ENCODE data around the gene FCER2. TPM values are rescaled to one million over a fixed set of nuclear protein-coding genes. Genes with fewer than 3 reads are reported as not detected.

The FCER2 gene
- total and polyA plus RNA-seq, 8 donors, result 0.48 to 1.5 TPM; not detected in 6

DNA sequence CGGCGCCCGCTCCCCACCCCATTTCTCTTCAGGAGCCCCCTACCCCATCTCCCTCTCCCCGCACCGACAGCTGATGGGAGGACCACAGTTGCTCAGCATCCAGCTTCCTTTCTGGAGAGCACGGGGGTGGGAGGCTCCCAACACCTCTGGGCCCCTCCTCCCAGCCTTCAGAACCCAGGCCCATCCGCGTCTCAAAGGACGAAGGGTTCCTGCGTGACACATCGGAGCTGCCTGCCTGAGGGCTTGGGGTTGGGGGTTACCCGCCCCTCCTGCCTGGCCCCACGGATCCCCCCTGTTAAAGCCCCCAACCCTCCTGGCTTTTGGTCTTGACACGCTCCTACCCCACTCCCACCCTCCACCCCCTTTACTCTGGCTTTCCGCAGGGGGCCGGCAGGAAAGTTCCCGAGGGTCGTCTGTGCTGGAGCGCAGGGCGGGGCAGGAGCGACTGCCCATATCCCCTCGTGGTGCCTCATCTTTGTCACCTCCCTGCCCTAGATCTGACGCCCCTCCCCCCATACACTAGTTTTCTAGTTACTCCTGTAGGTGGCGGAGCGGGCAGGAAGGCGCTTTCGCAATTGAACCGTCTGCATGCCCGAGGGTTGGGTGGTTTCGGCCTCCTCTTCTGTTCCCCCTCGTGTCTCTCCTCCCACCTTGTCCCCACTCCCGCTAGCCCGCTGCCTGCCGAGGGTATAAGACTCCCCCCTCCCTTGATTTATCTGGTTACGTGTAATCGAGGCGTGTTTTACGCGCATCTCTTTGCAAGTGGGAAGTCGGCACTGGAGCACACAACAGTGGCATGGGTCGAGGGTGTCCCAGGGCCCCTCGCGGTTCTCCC, 20.4 kb downstream of the FCER2 start:
- Histone ChIP-seq H3K27ac (peak overlapping the region; percentile 88 to 96 (median 92)), H3K9me3 (no peaks in the 10 kb centered on the region), H3K36me3 (peaks cover 7 to 35% (median 33%) of the 10 kb centered on the region in 4 donors), H3K4me1 (peaks cover 0 to 28% (median 24%) of the 10 kb centered on the region in 4 donors), H3K4me3 (peak overlapping the region; percentile 94 to 100 (median 99)), H3K27me3 (peaks cover 0 to 37% (median 23%) of the 10 kb centered on the region in 3 donors)
- WGBS, 5 donors, result 5 to 7% (median 5%) methylated on average over 39 to 43 of the region's 43 CpGs
- no peak for TF ChIP-seq EP300 (IDR thresholded peaks at IDR 0.05)
- TF ChIP-seq, protein P1, sequence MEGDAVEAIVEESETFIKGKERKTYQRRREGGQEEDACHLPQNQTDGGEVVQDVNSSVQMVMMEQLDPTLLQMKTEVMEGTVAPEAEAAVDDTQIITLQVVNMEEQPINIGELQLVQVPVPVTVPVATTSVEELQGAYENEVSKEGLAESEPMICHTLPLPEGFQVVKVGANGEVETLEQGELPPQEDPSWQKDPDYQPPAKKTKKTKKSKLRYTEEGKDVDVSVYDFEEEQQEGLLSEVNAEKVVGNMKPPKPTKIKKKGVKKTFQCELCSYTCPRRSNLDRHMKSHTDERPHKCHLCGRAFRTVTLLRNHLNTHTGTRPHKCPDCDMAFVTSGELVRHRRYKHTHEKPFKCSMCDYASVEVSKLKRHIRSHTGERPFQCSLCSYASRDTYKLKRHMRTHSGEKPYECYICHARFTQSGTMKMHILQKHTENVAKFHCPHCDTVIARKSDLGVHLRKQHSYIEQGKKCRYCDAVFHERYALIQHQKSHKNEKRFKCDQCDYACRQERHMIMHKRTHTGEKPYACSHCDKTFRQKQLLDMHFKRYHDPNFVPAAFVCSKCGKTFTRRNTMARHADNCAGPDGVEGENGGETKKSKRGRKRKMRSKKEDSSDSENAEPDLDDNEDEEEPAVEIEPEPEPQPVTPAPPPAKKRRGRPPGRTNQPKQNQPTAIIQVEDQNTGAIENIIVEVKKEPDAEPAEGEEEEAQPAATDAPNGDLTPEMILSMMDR (IDR thresholded peaks at IDR 0.05), result peak in 5 of 7 experiments; percentile 25 to 52 (median 39)
- TF ChIP-seq POLR2AphosphoS5 (IDR thresholded peaks at IDR 0.05), result no peak
- TF ChIP-seq POLR2A (IDR thresholded peaks at IDR 0.05), result no peak
- intact Hi-C loops (cut with DNase I; ENCODE audit: low total_unique reads), result loop anchor here (10.0 kb wide), 1 partner anchor 107 kb away; no protein-coding TSS in a partner anchor
- peak; percentile 75 to 92 for DNase-seq

DNA sequence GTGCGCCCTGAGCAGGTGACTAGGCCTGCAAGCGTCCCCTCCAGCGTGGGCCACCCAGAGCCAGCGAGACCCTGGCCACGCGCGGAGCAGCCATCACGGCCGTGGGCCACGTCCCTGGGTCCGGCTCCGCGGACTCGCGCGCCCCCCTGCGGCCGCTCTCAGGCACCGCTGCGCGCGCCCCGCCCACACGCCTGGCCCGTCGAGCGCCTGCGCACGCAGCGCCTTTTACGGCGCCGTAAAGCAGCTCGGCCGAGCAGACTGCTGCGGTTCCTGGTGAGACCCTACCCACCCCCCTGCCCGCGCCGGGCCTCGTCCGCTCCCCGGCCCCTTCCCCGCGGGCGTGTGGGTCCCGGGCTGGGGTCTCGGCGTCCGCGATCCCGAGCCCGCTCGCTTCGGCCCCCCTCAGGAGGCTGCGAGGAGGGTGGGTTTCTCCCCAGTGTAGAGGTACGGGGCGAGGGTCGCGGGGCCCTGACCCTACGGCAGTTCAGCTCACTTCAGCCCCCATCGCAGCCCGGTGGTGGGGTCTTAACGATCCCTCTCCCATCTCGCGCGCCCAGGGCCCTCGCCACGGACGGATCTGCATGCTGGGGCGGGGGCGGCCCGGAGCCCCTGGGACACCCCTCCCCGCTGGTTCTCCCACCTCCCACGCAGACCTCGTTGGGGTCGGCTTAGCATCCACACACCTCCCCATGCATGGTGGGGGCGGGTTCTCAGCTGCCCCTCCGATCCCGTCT, 21.2 kb downstream of the FCER2 start, which contains the start of gene TRAPPC5:
TSS of gene TRAPPC5 (plus strand) at position 228 of the 734 bp plus-strand sequence. CDS start 1,421 bp downstream, outside the sequence.
- Histone ChIP-seq H3K27me3 (peaks cover 0 to 45% (median 25%) of the 10 kb centered on the region in 3 donors), H3K4me1 (peaks cover 0 to 28% (median 24%) of the 10 kb centered on the region in 4 donors), H3K9me3 (no peaks in the 10 kb centered on the region), H3K27ac (peak within 1 kb of the TSS; percentile 88 to 96 (median 92)), H3K36me3 (peaks cover 7 to 35% (median 33%) of the 10 kb centered on the region in 4 donors), H3K4me3 (peak within 1 kb of the TSS; percentile 94 to 100 (median 99))
- intact Hi-C loops (cut with DNase I; ENCODE audit: low total_unique reads), result loop anchor here (10.0 kb wide), 1 partner anchor 106 kb away; no protein-coding TSS in a partner anchor
- no peak for TF ChIP-seq EP300 (IDR thresholded peaks at IDR 0.05)
- TF ChIP-seq, protein P1 (IDR thresholded peaks at IDR 0.05), result peak in 4 of 7 experiments; percentile 24 to 99 (median 97)
- peak; percentile 13 to 85 (median 63) for TF ChIP-seq POLR2AphosphoS5 (IDR thresholded peaks at IDR 0.05)
- 0 to 1% (median 1%) methylated on average over 13 to 79 of the region's 79 CpGs for WGBS, 5 donors
- DNase-seq, result peak; percentile 89 to 97

DNA sequence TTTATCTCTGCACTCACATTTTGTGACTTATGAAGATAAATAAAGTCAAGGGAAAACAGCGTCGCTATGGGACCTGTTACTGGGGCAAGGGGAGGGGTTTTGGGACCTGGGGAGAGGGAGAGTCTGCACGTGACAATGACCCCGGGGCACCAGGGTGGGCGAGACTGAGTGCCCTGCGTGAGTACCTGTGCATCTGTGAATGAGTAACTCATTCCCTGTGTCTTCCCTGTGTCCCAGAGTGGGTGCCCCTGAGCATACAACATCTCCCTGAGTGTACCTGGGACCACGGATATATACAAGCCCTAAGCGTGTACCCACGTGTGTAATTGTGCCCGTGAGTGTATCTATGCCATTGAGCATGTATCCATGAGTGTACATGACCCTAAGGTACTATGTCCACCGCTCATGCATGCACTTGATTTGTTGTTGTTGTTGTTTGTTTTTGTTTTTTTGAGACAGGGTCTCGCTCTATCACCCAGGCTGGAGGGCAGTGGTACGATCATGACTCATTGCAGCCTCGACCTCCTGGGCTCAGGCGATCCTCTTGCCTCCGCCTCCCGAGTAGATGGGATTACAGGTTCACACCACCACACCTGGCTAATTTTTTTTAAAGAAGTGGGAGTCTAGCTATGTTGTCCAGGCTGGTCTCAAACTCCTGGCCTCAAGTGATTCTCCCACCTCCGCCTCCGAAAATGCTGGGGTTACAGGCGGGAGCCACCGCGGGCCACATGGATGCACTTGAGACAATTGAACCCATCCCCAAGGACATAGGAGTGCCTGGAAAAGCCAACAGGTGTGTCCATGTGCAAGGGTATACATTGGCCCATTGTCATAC, 21.9 kb downstream of the FCER2 start:
- H3K4me1 ChIP-seq, result peaks cover 0 to 28% (median 24%) of the 10 kb centered on the region in 4 donors
- no peak for DNase-seq
- H3K4me3 ChIP-seq, result peak overlapping the region; percentile 94 to 100 (median 99)
- peaks cover 0 to 53% (median 25%) of the 10 kb centered on the region in 3 donors for H3K27me3 ChIP-seq
- intact Hi-C loops (cut with DNase I; ENCODE audit: low total_unique reads), result loop anchor here (10.0 kb wide), 1 partner anchor 105 kb away; no protein-coding TSS in a partner anchor
- H3K9me3 ChIP-seq, result no peaks in the 10 kb centered on the region
- TF ChIP-seq, protein P1 (IDR thresholded peaks at IDR 0.05), result no peak
- no peak for TF ChIP-seq POLR2A (IDR thresholded peaks at IDR 0.05)
- TF ChIP-seq EP300 (IDR thresholded peaks at IDR 0.05), result no peak
- no peak for TF ChIP-seq POLR2AphosphoS5 (IDR thresholded peaks at IDR 0.05)
- peaks cover 7 to 30% (median 29%) of the 10 kb centered on the region in 4 donors for H3K36me3 ChIP-seq
- peak overlapping the region in 3 of 5 donors; percentile 91 to 96 (median 93) for H3K27ac ChIP-seq
- WGBS, 5 donors, result 39 to 43% (median 42%) methylated on average over 22 of the region's 22 CpGs
